ENCODE measurements around the gene DIAPH1.
A peak's percentile ranks its signal among the peaks of the same experiment; 100 is the strongest.

Gene DIAPH1

DNA sequence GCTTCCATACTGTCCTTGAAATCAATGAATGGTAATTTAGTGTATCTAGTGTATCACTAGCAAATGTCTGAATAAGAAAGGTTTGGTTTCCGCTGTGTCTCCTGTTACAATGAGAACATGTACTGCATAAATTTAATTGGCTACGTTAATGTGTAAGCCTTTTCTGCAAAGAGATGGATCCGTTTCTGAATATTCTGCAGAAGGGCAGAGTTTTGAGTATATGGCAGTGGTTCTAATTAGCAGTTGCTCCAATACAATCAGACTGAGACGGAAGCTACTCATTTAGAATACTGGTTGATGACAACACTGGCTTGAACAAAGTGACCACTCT, 134.5 kb downstream of the DIAPH1 start:
- no peak for DNase-seq (ENCODE audit: low read depth)
- no peak for TF ChIP-seq CTCF (IDR thresholded peaks at IDR 0.05; ENCODE audit: control insufficient read depth, insufficient read depth, low read depth, low read length, missing control alignments)
- H3K4me3 ChIP-seq (ENCODE audit: control insufficient read depth, low read depth, low read length), result no peak overlapping the region

- DNase-seq (ENCODE audit: low read depth), result no peak
- H3K4me3 ChIP-seq (ENCODE audit: control insufficient read depth, low read depth, low read length), result no peak overlapping the region
- TF ChIP-seq CTCF (IDR thresholded peaks at IDR 0.05; ENCODE audit: control insufficient read depth, insufficient read depth, low read depth, low read length, missing control alignments), result no peak
These were observed 134.9 kb downstream of the DIAPH1 start for GRCh38 chr5:141483902-141484301.

DNA sequence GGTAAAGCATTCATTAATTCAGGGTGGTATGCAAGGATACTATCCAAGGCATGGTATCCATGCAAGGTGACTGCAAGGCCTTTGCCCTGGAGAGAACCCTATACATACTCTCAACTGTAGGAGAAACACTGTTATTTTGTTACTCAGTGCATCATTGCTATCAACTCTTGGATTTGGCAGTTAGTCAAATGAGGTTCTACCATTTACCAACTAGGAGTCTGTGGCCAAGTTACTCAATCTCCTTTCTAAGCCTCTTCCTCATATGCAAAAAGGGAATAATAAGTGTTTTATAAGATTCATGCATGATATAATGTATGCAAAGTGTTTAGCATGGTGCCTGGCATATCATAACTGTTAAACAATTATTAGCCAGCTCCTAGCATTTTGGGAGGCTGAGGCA, 139.0 kb downstream of the DIAPH1 start:
- H3K4me3 ChIP-seq (ENCODE audit: control insufficient read depth, low read depth, low read length), result no peak overlapping the region; the same call in 1 of the 2 replicates
- no peak for TF ChIP-seq CTCF (IDR thresholded peaks at IDR 0.05; ENCODE audit: control insufficient read depth, insufficient read depth, low read depth, low read length, missing control alignments)
- DNase-seq (ENCODE audit: low read depth), result no peak

DNA sequence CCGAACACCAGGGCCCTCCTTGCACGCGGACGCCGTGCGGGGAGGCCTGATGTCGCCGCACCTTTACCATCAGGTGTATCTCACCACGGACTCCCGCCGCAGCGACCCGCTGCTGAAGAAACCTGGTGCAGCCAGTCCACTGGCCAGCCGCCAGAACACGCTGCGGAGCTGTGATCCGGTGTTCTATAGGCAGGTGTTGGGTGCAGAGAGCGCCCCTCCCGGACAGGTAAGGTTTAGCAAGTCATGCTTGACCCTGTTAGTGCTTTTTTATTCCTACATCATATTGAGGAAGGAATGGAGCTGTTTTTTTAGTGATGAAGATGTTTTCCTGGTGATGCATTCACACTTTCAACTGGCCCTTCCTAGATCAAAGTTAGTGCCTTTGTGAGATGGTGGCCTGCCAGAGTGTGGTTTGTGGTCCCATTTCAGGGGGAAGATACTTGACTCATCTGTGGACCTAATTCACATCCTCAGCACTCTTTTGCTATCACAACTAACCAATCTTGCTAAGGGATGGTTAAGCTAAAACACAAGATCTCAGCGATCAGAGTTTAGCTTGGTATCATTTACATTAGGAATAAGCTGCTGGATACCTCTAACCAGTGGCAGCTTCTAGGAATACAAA, 140.4 kb downstream of the DIAPH1 start:
- H3K4me3 ChIP-seq (ENCODE audit: control insufficient read depth, low read depth, low read length), result peak overlapping the region; percentile 51
- TF ChIP-seq CTCF (IDR thresholded peaks at IDR 0.05; ENCODE audit: control insufficient read depth, insufficient read depth, low read depth, low read length, missing control alignments), result peak; percentile 46
- no peak for DNase-seq (ENCODE audit: low read depth)

GRCh38 chr5:141477815-141478214, 141.0 kb downstream of the DIAPH1 start:
- H3K4me3 ChIP-seq (ENCODE audit: control insufficient read depth, low read depth, low read length), result peak overlapping the region; percentile 51
- no peak for DNase-seq (ENCODE audit: low read depth)
- TF ChIP-seq CTCF (IDR thresholded peaks at IDR 0.05; ENCODE audit: control insufficient read depth, insufficient read depth, low read depth, low read length, missing control alignments), result no peak

- no peak for DNase-seq (ENCODE audit: low read depth)
- peak overlapping the region; percentile 51 for H3K4me3 ChIP-seq (ENCODE audit: control insufficient read depth, low read depth, low read length)
- no peak for TF ChIP-seq CTCF (IDR thresholded peaks at IDR 0.05; ENCODE audit: control insufficient read depth, insufficient read depth, low read depth, low read length, missing control alignments)
These were observed 141.7 kb downstream of the DIAPH1 start for GRCh38 chr5:141477044-141477575.
